Measurements from ENCODE around the gene GMDS. TPM values are rescaled to one million over a fixed set of nuclear protein-coding genes. Genes with fewer than 3 reads are reported as not detected.

Gene GMDS
- total RNA-seq, 8 experiments from 2014 or later, result 4.5 to 61.7 (median 6.9) TPM

DNA sequence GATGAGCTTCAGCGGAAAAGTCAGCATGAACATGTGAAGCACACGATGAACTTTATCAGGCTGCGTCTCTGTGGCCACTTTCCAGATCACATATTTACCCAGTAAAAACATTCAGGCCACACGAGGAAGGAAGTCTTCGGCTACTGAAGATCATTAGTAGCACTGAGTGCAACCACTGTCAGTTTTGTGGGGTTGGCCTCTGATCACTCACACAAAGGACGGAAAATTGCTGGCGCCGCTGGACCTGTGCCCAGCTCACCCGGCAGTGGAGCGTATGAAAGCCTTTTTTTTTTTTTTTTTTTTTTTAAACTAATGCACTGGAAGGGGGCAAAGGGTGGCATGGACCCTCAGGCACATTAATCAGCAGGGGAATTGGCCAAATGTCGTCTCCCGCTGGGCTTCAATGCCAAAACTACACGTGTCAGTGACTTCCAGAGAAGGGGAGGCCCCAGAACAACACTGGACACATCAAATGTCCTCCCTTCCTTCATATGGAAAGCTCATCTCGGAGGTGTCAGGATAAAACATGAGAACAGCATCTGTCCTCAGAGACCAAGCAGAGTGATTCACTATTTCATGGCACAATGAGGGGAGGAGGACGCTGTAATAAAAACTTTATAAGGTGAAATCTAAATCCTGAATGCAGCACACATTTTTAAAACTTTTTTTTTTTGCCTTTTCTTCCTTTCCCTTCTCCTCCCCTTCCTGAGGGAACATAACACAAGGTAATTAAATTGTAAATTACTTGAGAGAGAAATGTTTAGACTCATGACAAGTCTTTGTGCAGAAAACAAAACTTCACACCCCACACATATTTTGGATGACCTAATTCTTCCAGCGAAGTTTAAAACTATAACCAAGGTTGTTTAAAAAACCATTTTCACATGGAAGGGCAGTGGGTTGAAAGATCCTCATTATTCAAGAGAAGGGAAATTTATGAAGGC lies 412.3 kb downstream of the GMDS start:
- ATAC-seq (replicated peaks in 6 of 8), result peak in 6 of 8 experiments; percentile 26 to 86 (median 78)
- H3K27ac ChIP-seq, result no peak overlapping the region
- no peak overlapping the region for H3K4me3 ChIP-seq

DNA sequence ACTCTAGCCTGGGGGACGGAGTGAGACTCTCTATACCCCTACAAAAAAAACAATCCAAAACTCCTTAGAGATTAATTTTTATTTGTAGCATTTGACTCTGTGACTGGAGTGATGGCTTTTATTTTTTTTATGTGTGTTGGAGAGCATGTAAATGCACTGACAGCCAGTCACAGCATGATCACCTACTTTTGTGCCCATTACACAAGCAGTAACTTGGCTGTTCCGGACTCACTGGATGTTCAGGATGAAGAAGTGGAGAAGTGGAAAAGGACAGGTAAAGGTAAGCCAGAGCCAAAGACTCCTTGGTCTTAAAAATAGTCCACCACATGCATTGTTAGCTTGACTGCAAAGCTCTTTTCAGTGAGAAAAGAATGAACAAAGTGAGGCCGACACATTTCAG lies 413.0 kb downstream of the GMDS start:
- WGBS, 10 experiments, result 40 to 100% (median 74%) methylated on average over 1 to 3 of the region's 3 CpGs; no CpG with 5 or more reads in 2 of the 10 experiments
- peaks cover 18 to 22% of the 10 kb centered on the region in 2 donors for H3K4me1 ChIP-seq (replicated peaks in 1 of 2)
- ATAC-seq (replicated peaks in 6 of 8), result no peak
- H3K27ac ChIP-seq, result no peak overlapping the region
- no peak overlapping the region for H3K4me3 ChIP-seq
- in situ Hi-C loops (cut with MboI; ENCODE audit: low pct_unique_long_range_greater_than_20kb in 2 of 9, low sequenced_read_pairs in 9 of 9, unreplicated experiment in 9 of 9), result no loop called here

More for the DNA sequence above, 412.3 kb downstream of the GMDS start:
- WGBS, 10 experiments, result 13 to 68% (median 25%) methylated on average over 1 to 14 of the region's 16 CpGs; no CpG with 5 or more reads in 1 of the 10 experiments
- H3K4me1 ChIP-seq (replicated peaks in 1 of 2), result peaks cover 26 to 28% of the 10 kb centered on the region in 2 donors
- in situ Hi-C loops (cut with MboI; ENCODE audit: low pct_unique_long_range_greater_than_20kb in 2 of 9, low sequenced_read_pairs in 9 of 9, unreplicated experiment in 9 of 9), result no loop called here

GRCh38 chr6:1827984-1828793 lies 417.2 kb downstream of the GMDS start:
- Histone ChIP-seq H3K27ac (no peak overlapping the region), H3K4me1 (replicated peaks in 1 of 2) (peaks cover 5 to 6% of the 10 kb centered on the region in 2 donors), H3K4me3 (no peak overlapping the region)
- 20 to 100% (median 72%) methylated on average over 1 of the region's 1 CpG for WGBS, 10 experiments
- no peak for ATAC-seq (replicated peaks in 6 of 8)
- in situ Hi-C loops (cut with MboI; ENCODE audit: low pct_unique_long_range_greater_than_20kb in 2 of 9, low sequenced_read_pairs in 9 of 9, unreplicated experiment in 9 of 9), result no loop called here

- Histone ChIP-seq H3K27ac (no peak overlapping the region), H3K4me3 (no peak overlapping the region), H3K4me1 (replicated peaks in 1 of 2) (peaks cover 13 to 14% of the 10 kb centered on the region in 2 donors)
- WGBS, 10 experiments, result 40 to 100% (median 95%) methylated on average over 1 to 4 of the region's 5 CpGs; no CpG with 5 or more reads in 1 of the 10 experiments
- in situ Hi-C loops (cut with MboI; ENCODE audit: low pct_unique_long_range_greater_than_20kb in 2 of 9, low sequenced_read_pairs in 9 of 9, unreplicated experiment in 9 of 9), result no loop called here
- ATAC-seq (replicated peaks in 6 of 8), result no peak
Observed at GRCh38 chr6:1825926-1826325, 419.5 kb downstream of the GMDS start.

GRCh38 chr6:1825277-1825676 lies 420.1 kb downstream of the GMDS start:
- Histone ChIP-seq H3K4me3 (no peak overlapping the region), H3K27ac (no peak overlapping the region), H3K4me1 (replicated peaks in 1 of 2) (peaks cover 14 to 15% of the 10 kb centered on the region in 2 donors)
- 75 to 100% (median 94%) methylated on average over 1 of the region's 1 CpG; no CpG with 5 or more reads in 4 of the 10 experiments for WGBS, 10 experiments
- in situ Hi-C loops (cut with MboI; ENCODE audit: low pct_unique_long_range_greater_than_20kb in 2 of 9, low sequenced_read_pairs in 9 of 9, unreplicated experiment in 9 of 9), result no loop called here
- no peak for ATAC-seq (replicated peaks in 6 of 8)

DNA sequence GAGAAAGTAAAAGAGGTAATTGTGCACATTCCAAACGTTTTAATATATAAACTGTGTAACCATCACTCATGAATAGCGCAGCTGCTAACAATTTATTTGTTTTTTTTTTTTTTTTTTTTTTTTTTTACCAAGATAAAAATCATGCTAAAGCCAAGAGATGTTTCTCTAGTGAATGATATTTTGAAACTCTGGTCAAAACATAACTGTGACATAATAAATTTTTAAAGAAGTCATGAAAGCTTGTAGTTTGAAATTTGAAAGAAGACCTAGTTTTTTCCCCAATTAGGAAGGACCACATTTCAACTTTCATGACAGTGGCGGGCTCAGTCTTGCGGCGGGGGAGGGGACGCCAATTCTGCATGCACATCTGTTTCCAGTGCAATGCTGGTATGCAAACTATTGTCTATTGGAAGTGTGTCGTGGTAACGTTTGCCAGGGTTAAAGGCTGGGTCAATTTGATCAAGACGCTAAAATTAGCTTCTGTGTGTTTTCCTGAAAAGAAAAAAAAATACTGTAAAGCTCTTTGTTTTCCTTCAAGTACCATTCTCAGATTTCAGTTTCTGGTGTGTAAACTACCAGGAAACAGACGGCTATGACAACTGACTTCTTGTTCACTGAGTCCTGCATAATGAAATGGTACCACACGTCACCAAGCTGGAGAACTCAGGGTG lies 423.8 kb downstream of the GMDS start:
- WGBS, 10 experiments, result 0 to 58% (median 25%) methylated on average over 2 to 11 of the region's 11 CpGs
- H3K4me3 ChIP-seq, result no peak overlapping the region

DNA sequence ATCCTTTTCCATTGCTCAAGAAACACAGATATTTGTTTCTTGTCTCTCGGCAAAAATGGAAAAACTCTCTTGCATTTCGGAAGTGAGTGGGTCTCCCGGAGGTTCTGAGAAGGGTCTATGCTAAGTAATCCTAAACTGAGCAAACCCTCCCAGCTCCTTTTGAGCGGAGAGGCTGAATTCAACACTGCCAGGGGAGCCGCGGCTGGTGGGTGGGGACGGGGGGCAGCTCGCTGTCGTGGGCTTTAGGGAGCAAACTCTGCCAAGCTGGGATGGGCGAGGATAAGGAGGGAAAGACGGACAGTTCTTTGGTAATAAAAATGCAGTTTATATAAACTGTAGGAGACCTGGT lies 424.3 kb downstream of the GMDS start:
- WGBS, 10 experiments, result 0 to 100% (median 43%) methylated on average over 1 to 9 of the region's 11 CpGs; no CpG with 5 or more reads in 2 of the 10 experiments
- in situ Hi-C loops (cut with MboI; ENCODE audit: low pct_unique_long_range_greater_than_20kb in 2 of 9, low sequenced_read_pairs in 9 of 9, unreplicated experiment in 9 of 9), result no loop called here
- H3K4me1 ChIP-seq (replicated peaks in 1 of 2), result peaks cover 14 to 15% of the 10 kb centered on the region in 2 donors
- peak in 2 of 8 experiments; percentile 14 to 41 for ATAC-seq (replicated peaks in 6 of 8)
- H3K27ac ChIP-seq, result no peak overlapping the region
- no peak overlapping the region for H3K4me3 ChIP-seq

More for the DNA sequence above, 423.8 kb downstream of the GMDS start:
- peaks cover 14 to 15% of the 10 kb centered on the region in 2 donors for H3K4me1 ChIP-seq (replicated peaks in 1 of 2)
- peak in 7 of 8 experiments; percentile 18 to 93 (median 58) for ATAC-seq (replicated peaks in 6 of 8)
- in situ Hi-C loops (cut with MboI; ENCODE audit: low pct_unique_long_range_greater_than_20kb in 2 of 9, low sequenced_read_pairs in 9 of 9, unreplicated experiment in 9 of 9), result no loop called here
- no peak overlapping the region for H3K27ac ChIP-seq

DNA sequence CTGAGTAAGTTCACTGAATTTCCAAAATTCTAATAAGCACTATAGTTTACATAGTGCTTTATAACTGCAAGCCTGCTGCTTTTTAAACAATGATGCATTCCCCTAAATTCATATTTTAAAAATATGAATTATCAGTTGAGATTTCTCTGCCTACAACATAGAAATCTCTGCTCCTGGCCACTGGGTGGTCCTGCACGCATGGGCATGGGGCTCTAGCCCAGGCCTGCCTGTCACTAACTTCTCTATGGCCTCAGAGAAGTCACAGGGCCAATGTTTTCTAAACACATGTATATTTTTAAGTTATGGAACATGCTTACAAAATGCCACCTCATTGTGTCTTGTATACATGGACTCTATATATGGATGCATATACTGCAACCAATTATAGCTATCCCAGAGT lies 424.7 kb downstream of the GMDS start:
- WGBS, 10 experiments, result 40 to 100% (median 82%) methylated on average over 1 of the region's 1 CpG; no CpG with 5 or more reads in 3 of the 10 experiments
- in situ Hi-C loops (cut with MboI; ENCODE audit: low pct_unique_long_range_greater_than_20kb in 2 of 9, low sequenced_read_pairs in 9 of 9, unreplicated experiment in 9 of 9), result no loop called here
- H3K4me3 ChIP-seq, result no peak overlapping the region
- ATAC-seq (replicated peaks in 6 of 8), result peak in 1 of 8 experiments; percentile 45
- H3K27ac ChIP-seq, result no peak overlapping the region
- peaks cover 14 to 15% of the 10 kb centered on the region in 2 donors for H3K4me1 ChIP-seq (replicated peaks in 1 of 2)

- Histone ChIP-seq H3K27ac (no peak overlapping the region), H3K4me1 (replicated peaks in 1 of 2) (peaks cover 14 to 15% of the 10 kb centered on the region in 2 donors), H3K4me3 (no peak overlapping the region)
- no peak for ATAC-seq (replicated peaks in 6 of 8)
- in situ Hi-C loops (cut with MboI; ENCODE audit: low pct_unique_long_range_greater_than_20kb in 2 of 9, low sequenced_read_pairs in 9 of 9, unreplicated experiment in 9 of 9), result no loop called here
- 0 to 100% (median 77%) methylated on average over 1 of the region's 1 CpG for WGBS, 10 experiments
Observed at GRCh38 chr6:1820165-1820564, 425.2 kb downstream of the GMDS start.

GRCh38 chr6:1819007-1819406 lies 426.4 kb downstream of the GMDS start:
- no peak overlapping the region for H3K27ac ChIP-seq
- 80 to 100% (median 100%) methylated on average over 1 to 3 of the region's 3 CpGs; no CpG with 5 or more reads in 3 of the 10 experiments for WGBS, 10 experiments
- H3K4me1 ChIP-seq (replicated peaks in 1 of 2), result peaks cover 14 to 15% of the 10 kb centered on the region in 2 donors
- ATAC-seq (replicated peaks in 6 of 8), result peak in 2 of 8 experiments; percentile 4 to 37
- in situ Hi-C loops (cut with MboI; ENCODE audit: low pct_unique_long_range_greater_than_20kb in 2 of 9, low sequenced_read_pairs in 9 of 9, unreplicated experiment in 9 of 9), result no loop called here
- H3K4me3 ChIP-seq, result no peak overlapping the region

- in situ Hi-C loops (cut with MboI; ENCODE audit: low pct_unique_long_range_greater_than_20kb in 2 of 9, low sequenced_read_pairs in 9 of 9, unreplicated experiment in 9 of 9), result no loop called here
- 40 to 96% (median 86%) methylated on average over 1 to 4 of the region's 4 CpGs for WGBS, 10 experiments
- H3K27ac ChIP-seq, result no peak overlapping the region
Observed at GRCh38 chr6:1817033-1817761, 428.2 kb downstream of the GMDS start.

GRCh38 chr6:1815827-1816452 lies 429.5 kb downstream of the GMDS start:
- Histone ChIP-seq H3K27ac (no peak overlapping the region), H3K4me3 (no peak overlapping the region), H3K4me1 (replicated peaks in 1 of 2) (peaks cover 0 to 2% of the 10 kb centered on the region in 2 donors)
- no peak for ATAC-seq (replicated peaks in 6 of 8)
- in situ Hi-C loops (cut with MboI; ENCODE audit: low pct_unique_long_range_greater_than_20kb in 2 of 9, low sequenced_read_pairs in 9 of 9, unreplicated experiment in 9 of 9), result no loop called here
- WGBS, 10 experiments, result 69 to 100% (median 92%) methylated on average over 1 to 8 of the region's 8 CpGs; no CpG with 5 or more reads in 1 of the 10 experiments

More at GRCh38 chr6:1817033-1817761, 428.2 kb downstream of the GMDS start:
- Histone ChIP-seq H3K4me3 (no peak overlapping the region), H3K4me1 (replicated peaks in 1 of 2) (peaks cover 12 to 13% of the 10 kb centered on the region in 2 donors)
- no peak for ATAC-seq (replicated peaks in 6 of 8)

Measured in motor neuron (in vitro differentiated cells).